ENCODE measurements around the gene ANKRD62. TPM values are rescaled to one million over a fixed set of nuclear protein-coding genes. Genes with fewer than 3 reads are reported as not detected.
"Not testable (repeated sequence)": the region's sequence is repeated elsewhere in the genome, so short reads cannot be mapped to it uniquely, and the experiment has no call there.

Gene ANKRD62
- total and polyA plus RNA-seq, 3 experiments from 2014 or later, result not detected

DNA sequence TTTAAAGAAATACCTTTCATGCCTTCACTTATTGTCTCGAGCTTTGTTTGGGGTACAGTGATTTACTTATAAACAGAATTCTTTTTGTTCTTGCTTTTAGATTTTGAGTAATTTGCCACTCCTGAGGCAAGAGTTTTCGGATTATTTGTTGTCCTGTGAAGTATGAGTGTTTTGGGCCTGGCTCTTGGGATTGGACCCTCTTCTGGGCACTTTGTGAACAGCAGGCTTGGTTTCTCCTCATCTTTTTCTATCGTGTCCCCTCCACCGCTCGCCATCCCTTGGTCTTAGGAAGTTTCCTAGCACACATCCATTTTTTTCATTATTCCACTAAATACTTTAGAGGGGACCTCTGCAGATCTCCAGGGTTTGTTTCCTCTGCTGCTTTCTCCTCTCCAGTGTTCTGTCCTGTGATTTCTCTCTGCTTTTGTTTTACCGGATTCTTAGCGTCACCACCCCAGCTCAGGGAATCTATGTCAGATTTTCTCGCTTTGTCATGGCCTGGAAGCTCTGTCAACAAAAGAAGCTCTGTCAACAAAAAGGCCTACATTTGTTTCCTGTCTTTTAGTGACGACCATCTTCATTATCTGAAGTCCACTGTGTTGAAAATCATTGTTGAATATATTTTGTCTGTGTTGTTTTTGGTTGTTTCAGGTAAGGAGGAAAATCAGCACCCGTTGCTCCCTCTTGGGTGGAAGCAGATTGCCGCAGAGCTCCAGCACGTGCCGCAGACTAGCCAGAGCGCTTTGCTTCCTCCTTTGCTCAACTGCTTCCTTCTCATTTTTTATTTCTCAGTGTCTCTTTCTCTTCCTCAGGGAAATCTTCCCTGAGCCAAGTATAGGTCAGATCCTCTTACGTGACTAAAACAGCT is 27.8 kb downstream of the ANKRD62 start:
- ChIA-PET POLR2A (no interaction called here), CTCF (no interaction called here)
- H3K27me3 ChIP-seq (ENCODE audit: insufficient read depth, low read length, poor library complexity, severe bottlenecking), result no peaks in the 10 kb centered on the region
- H3K4me3 ChIP-seq (ENCODE audit: low read length), result no peak overlapping the region
- H3K27me3 Mint-ChIP-seq, result peaks cover 4 to 37% of the 10 kb centered on the region in 2 donors
- no peak overlapping the region for H3K27ac ChIP-seq (ENCODE audit: low read depth, low read length)
- no peaks in the 10 kb centered on the region for H3K9me3 Mint-ChIP-seq
- no peak overlapping the region for H3K27ac Mint-ChIP-seq
- H3K4me1 ChIP-seq (ENCODE audit: insufficient read depth, low read length), result no peaks in the 10 kb centered on the region
- no peak for DNase-seq
- H3K36me3 Mint-ChIP-seq, result no peaks in the 10 kb centered on the region
- H3K9me3 ChIP-seq (ENCODE audit: low read length), result no peaks in the 10 kb centered on the region
- no peaks in the 10 kb centered on the region for H3K36me3 ChIP-seq (ENCODE audit: insufficient read depth, low read length)
- no peaks in the 10 kb centered on the region for H3K4me1 Mint-ChIP-seq
- no peak overlapping the region for H3K4me3 Mint-ChIP-seq

GRCh38 chr18:12122043-12122389 is 28.4 kb downstream of the ANKRD62 start:
- CTCF ChIA-PET; H3K36me3 Mint-ChIP-seq; H3K4me3 Mint-ChIP-seq; H3K27ac Mint-ChIP-seq; H3K4me1 Mint-ChIP-seq; H3K36me3 ChIP-seq (ENCODE audit: insufficient read depth, low read length); H3K27me3 ChIP-seq (ENCODE audit: insufficient read depth, low read length, poor library complexity, severe bottlenecking); H3K9me3 ChIP-seq (ENCODE audit: low read length); H3K9me3 Mint-ChIP-seq; H3K4me3 ChIP-seq (ENCODE audit: low read length); H3K27ac ChIP-seq (ENCODE audit: low read depth, low read length); DNase-seq; H3K4me1 ChIP-seq (ENCODE audit: insufficient read depth, low read length); POLR2A ChIA-PET: not testable (repeated sequence)
- H3K27me3 Mint-ChIP-seq, result peaks cover 4 to 39% of the 10 kb centered on the region in 2 donors

- H3K4me1 ChIP-seq (ENCODE audit: insufficient read depth, low read length); H3K4me1 Mint-ChIP-seq; H3K36me3 ChIP-seq (ENCODE audit: insufficient read depth, low read length); H3K27ac ChIP-seq (ENCODE audit: low read depth, low read length); H3K27ac Mint-ChIP-seq; CTCF ChIA-PET; H3K27me3 ChIP-seq (ENCODE audit: insufficient read depth, low read length, poor library complexity, severe bottlenecking); DNase-seq; H3K9me3 ChIP-seq (ENCODE audit: low read length); POLR2A ChIA-PET; H3K9me3 Mint-ChIP-seq; H3K4me3 ChIP-seq (ENCODE audit: low read length); H3K4me3 Mint-ChIP-seq; H3K36me3 Mint-ChIP-seq: not testable (repeated sequence)
- H3K27me3 Mint-ChIP-seq, result peaks cover 2 to 28% of the 10 kb centered on the region in 2 donors
Measured at GRCh38 chr18:12127647-12128046, 34.0 kb downstream of the ANKRD62 start.

GRCh38 chr18:12138831-12139230 is 45.2 kb downstream of the ANKRD62 start:
- H3K9me3 ChIP-seq (ENCODE audit: low read length); H3K27me3 ChIP-seq (ENCODE audit: insufficient read depth, low read length, poor library complexity, severe bottlenecking); DNase-seq; H3K27ac ChIP-seq (ENCODE audit: low read depth, low read length); H3K27me3 Mint-ChIP-seq; H3K4me1 Mint-ChIP-seq; H3K4me3 Mint-ChIP-seq; H3K36me3 Mint-ChIP-seq; CTCF ChIA-PET; H3K27ac Mint-ChIP-seq; H3K36me3 ChIP-seq (ENCODE audit: insufficient read depth, low read length); H3K4me1 ChIP-seq (ENCODE audit: insufficient read depth, low read length); POLR2A ChIA-PET; H3K4me3 ChIP-seq (ENCODE audit: low read length); H3K9me3 Mint-ChIP-seq: not testable (repeated sequence)

DNA sequence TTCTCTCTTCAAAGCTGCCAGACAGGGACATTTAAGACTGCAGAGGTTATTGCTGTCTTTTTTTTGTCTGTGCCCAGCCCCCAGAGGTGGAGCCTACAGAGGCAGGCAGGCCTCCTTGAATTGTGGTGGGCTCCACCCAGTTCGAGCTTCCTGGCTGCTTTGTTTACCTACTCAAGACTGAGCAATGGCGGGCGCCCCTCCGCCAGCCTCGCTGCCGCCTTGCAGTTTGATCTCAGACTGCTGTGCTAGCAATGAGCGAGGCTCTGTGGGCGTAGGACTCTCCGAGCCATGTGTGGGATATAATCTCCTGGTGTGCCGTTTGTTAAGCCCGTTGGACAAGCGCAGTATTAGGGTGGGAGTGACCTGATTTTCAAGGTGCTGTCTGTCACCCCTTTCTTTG is 47.2 kb downstream of the ANKRD62 start:
- H3K27ac ChIP-seq (ENCODE audit: low read depth, low read length); H3K9me3 ChIP-seq (ENCODE audit: low read length); DNase-seq; H3K27me3 Mint-ChIP-seq; H3K4me1 ChIP-seq (ENCODE audit: insufficient read depth, low read length); H3K4me3 ChIP-seq (ENCODE audit: low read length); H3K36me3 Mint-ChIP-seq; H3K4me3 Mint-ChIP-seq; H3K27me3 ChIP-seq (ENCODE audit: insufficient read depth, low read length, poor library complexity, severe bottlenecking); CTCF ChIA-PET; POLR2A ChIA-PET; H3K27ac Mint-ChIP-seq; H3K9me3 Mint-ChIP-seq; H3K36me3 ChIP-seq (ENCODE audit: insufficient read depth, low read length); H3K4me1 Mint-ChIP-seq: not testable (repeated sequence)

GRCh38 chr18:12141778-12142177 is 48.1 kb downstream of the ANKRD62 start:
- H3K27ac Mint-ChIP-seq; H3K27me3 Mint-ChIP-seq; H3K4me3 ChIP-seq (ENCODE audit: low read length); POLR2A ChIA-PET; H3K36me3 Mint-ChIP-seq; CTCF ChIA-PET; H3K9me3 ChIP-seq (ENCODE audit: low read length); H3K36me3 ChIP-seq (ENCODE audit: insufficient read depth, low read length); DNase-seq; H3K4me1 Mint-ChIP-seq; H3K4me1 ChIP-seq (ENCODE audit: insufficient read depth, low read length); H3K27me3 ChIP-seq (ENCODE audit: insufficient read depth, low read length, poor library complexity, severe bottlenecking); H3K4me3 Mint-ChIP-seq; H3K27ac ChIP-seq (ENCODE audit: low read depth, low read length); H3K9me3 Mint-ChIP-seq: not testable (repeated sequence)

DNA sequence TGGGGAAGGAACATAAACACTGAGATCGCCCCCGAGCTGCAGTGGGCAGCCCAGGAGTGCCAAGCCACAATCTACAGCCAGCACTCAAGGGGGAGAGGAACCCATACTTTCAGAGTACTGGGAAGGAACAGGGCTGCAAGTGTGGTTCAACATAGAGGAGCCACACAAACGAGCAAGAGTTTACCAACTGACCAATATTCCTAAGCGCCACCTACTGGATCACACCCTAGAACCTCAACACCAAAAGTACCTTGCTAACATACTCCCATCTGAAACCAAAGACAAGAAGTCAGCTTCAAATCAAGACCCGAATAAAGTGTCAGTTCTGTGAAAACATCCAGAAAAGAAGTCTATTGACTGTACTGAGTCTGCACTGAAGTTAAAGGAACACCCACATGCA is 55.8 kb downstream of the ANKRD62 start:
- H3K36me3 Mint-ChIP-seq; H3K36me3 ChIP-seq (ENCODE audit: insufficient read depth, low read length); DNase-seq; H3K4me1 Mint-ChIP-seq; H3K9me3 Mint-ChIP-seq; H3K27ac Mint-ChIP-seq; H3K4me3 ChIP-seq (ENCODE audit: low read length); H3K27me3 ChIP-seq (ENCODE audit: insufficient read depth, low read length, poor library complexity, severe bottlenecking); CTCF ChIA-PET; POLR2A ChIA-PET; H3K9me3 ChIP-seq (ENCODE audit: low read length); H3K4me1 ChIP-seq (ENCODE audit: insufficient read depth, low read length); H3K4me3 Mint-ChIP-seq; H3K27ac ChIP-seq (ENCODE audit: low read depth, low read length): not testable (repeated sequence)
- peaks cover 3 to 16% of the 10 kb centered on the region in 2 donors for H3K27me3 Mint-ChIP-seq

DNA sequence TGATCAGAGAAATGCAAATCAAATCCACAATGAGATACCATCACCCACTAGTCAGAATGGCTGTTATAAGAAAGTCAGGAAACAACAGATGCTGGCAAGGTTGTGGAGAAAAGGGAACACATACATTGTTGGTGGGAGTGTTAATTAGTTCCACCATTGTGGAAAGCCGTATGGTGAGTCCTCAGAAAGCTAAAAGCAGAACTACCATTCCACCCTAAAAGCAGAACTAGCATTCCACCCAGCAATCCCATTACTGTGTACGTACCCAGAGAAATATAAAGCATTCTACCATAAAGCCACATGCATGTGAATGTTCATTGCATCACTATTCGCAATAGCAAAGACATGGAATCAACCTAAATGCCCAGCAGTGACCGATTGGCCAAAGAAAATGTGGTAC is 60.7 kb downstream of the ANKRD62 start:
- Histone ChIP-seq H3K36me3 (ENCODE audit: insufficient read depth, low read length) (no peaks in the 10 kb centered on the region), H3K27me3 (ENCODE audit: insufficient read depth, low read length, poor library complexity, severe bottlenecking) (no peaks in the 10 kb centered on the region), H3K9me3 (ENCODE audit: low read length) (no peaks in the 10 kb centered on the region), H3K27ac (ENCODE audit: low read depth, low read length) (no peak overlapping the region), H3K4me3 (ENCODE audit: low read length) (no peak overlapping the region), H3K4me1 (ENCODE audit: insufficient read depth, low read length) (no peaks in the 10 kb centered on the region)
- H3K9me3 Mint-ChIP-seq, result no peaks in the 10 kb centered on the region
- H3K4me3 Mint-ChIP-seq, result no peak overlapping the region
- H3K27ac Mint-ChIP-seq, result no peak overlapping the region
- no peaks in the 10 kb centered on the region for H3K4me1 Mint-ChIP-seq
- no peaks in the 10 kb centered on the region for H3K36me3 Mint-ChIP-seq
- no peak for DNase-seq
- ChIA-PET CTCF (no interaction called here), POLR2A (no interaction called here)
- H3K27me3 Mint-ChIP-seq, result peaks cover 3 to 13% of the 10 kb centered on the region in 2 donors

DNA sequence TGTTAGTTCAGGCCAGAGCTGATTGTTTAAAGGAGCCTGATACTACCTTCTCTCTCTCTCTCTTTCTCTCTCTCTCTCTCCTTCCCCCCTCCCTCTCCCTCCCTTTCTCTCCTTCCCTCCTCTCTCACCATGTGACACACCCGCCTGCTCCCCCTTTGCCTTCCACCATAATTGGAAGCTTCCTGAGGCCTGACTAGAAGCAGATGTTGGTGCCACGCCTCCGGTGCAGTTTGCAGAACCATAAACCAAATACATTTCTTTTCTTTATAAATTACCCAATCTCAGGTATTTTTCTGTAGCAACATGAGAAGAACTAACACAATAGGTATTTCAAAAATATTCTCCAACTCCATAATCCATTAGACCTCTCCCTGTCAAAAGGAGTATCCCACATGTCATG is 62.4 kb downstream of the ANKRD62 start:
- Histone ChIP-seq H3K27ac (ENCODE audit: low read depth, low read length) (no peak overlapping the region), H3K9me3 (ENCODE audit: low read length) (no peaks in the 10 kb centered on the region), H3K36me3 (ENCODE audit: insufficient read depth, low read length) (no peaks in the 10 kb centered on the region), H3K4me3 (ENCODE audit: low read length) (no peak overlapping the region), H3K27me3 (ENCODE audit: insufficient read depth, low read length, poor library complexity, severe bottlenecking) (no peaks in the 10 kb centered on the region), H3K4me1 (ENCODE audit: insufficient read depth, low read length) (no peaks in the 10 kb centered on the region)
- POLR2A ChIA-PET, result no interaction called here
- Mint-ChIP-seq H3K36me3 (no peaks in the 10 kb centered on the region), H3K4me1 (no peaks in the 10 kb centered on the region), H3K27me3 (peaks cover 3% of the 10 kb centered on the region in 2 donors), H3K27ac (no peak overlapping the region), H3K4me3 (no peak overlapping the region), H3K9me3 (no peaks in the 10 kb centered on the region)
- DNase-seq, result no peak
- CTCF ChIA-PET, result no interaction called here
